Upper lobe of left lung (tissue), 4 donors: ENCODE measurements around the gene BBS9.

Experiments used
- EP300 ChIP-seq, 4 donors: sonication (generic); formaldehyde crosslinking; IDR thresholded peaks; one replicate each; pipeline ENCODE4 v1.5.1; 2017; ENCODE audit warnings: antibody characterized with exemption in 4 of 4, control low read depth in 2 of 4
- POLR2A ChIP-seq, 4 donors: fragments of 450-650 bp; IDR thresholded peaks; one replicate each; pipeline ENCODE4 v1.5.1; 2016 to 2017; ENCODE audit warnings: antibody characterized with exemption in 4 of 4, mild to moderate bottlenecking in 2 of 4
- POLR2AphosphoS5 ChIP-seq, 2 donors: sonication (generic); formaldehyde crosslinking; IDR thresholded peaks; one replicate each; pipeline ENCODE4 v1.5.1; 2017; ENCODE audit warnings: antibody characterized with exemption in 2 of 2
- TF ChIP-seq, protein P1 (sequence below), 6 experiments: fragments of 450-650 bp in 4 of 6; fragments of 200-600 bp in 2 of 6; sonication (generic) in 2 of 6; IDR thresholded peaks; one replicate each; pipeline ENCODE4 v1.5.1; 2016 to 2019; ENCODE audit warnings: antibody characterized with exemption in 6 of 6

DNA sequence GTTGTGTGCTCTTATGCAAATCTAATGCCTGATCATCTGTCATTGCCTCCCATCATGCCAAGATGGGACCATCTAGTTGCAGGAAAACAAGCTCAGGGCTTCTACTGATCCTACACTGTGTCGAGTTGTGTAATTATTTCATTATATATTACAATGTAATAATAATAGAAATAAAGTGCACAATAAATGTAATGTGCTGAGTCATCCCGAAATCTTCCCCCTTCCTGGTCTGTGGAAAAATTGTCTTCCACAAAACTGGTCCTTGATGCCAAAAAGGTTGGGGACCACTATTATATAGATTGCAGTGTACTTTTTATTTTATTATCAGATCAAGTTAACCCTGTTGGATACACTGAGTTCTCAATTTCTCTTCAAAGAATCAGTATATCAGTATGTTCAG, 50.2 kb downstream of the BBS9 start:
- TF ChIP-seq POLR2A (IDR thresholded peaks at IDR 0.05) = no peak
- TF ChIP-seq, protein P1, sequence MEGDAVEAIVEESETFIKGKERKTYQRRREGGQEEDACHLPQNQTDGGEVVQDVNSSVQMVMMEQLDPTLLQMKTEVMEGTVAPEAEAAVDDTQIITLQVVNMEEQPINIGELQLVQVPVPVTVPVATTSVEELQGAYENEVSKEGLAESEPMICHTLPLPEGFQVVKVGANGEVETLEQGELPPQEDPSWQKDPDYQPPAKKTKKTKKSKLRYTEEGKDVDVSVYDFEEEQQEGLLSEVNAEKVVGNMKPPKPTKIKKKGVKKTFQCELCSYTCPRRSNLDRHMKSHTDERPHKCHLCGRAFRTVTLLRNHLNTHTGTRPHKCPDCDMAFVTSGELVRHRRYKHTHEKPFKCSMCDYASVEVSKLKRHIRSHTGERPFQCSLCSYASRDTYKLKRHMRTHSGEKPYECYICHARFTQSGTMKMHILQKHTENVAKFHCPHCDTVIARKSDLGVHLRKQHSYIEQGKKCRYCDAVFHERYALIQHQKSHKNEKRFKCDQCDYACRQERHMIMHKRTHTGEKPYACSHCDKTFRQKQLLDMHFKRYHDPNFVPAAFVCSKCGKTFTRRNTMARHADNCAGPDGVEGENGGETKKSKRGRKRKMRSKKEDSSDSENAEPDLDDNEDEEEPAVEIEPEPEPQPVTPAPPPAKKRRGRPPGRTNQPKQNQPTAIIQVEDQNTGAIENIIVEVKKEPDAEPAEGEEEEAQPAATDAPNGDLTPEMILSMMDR (IDR thresholded peaks at IDR 0.05) = no peak
- no peak for TF ChIP-seq POLR2AphosphoS5 (IDR thresholded peaks at IDR 0.05)
- TF ChIP-seq EP300 (IDR thresholded peaks at IDR 0.05) = no peak
